GM12892 (cell line): ENCODE data around the gene MYH9.

Source experiments
- POLR2A ChIP-seq: IDR thresholded peaks from 2 replicates; pipeline ENCODE4 v1.6.1; 2011; ENCODE audit warnings: low read depth, low read length, control low read depth
- POLR2AphosphoS5 ChIP-seq: IDR thresholded peaks from 2 replicates; pipeline ENCODE4 v1.6.1; 2011; ENCODE audit warnings: low read depth, low read length, control low read depth
- TAF1 ChIP-seq: IDR thresholded peaks from 2 replicates; pipeline ENCODE4 v1.6.1; 2011; ENCODE audit warnings: low read depth, mild to moderate bottlenecking, control low read depth, low read length, borderline replicate concordance

DNA sequence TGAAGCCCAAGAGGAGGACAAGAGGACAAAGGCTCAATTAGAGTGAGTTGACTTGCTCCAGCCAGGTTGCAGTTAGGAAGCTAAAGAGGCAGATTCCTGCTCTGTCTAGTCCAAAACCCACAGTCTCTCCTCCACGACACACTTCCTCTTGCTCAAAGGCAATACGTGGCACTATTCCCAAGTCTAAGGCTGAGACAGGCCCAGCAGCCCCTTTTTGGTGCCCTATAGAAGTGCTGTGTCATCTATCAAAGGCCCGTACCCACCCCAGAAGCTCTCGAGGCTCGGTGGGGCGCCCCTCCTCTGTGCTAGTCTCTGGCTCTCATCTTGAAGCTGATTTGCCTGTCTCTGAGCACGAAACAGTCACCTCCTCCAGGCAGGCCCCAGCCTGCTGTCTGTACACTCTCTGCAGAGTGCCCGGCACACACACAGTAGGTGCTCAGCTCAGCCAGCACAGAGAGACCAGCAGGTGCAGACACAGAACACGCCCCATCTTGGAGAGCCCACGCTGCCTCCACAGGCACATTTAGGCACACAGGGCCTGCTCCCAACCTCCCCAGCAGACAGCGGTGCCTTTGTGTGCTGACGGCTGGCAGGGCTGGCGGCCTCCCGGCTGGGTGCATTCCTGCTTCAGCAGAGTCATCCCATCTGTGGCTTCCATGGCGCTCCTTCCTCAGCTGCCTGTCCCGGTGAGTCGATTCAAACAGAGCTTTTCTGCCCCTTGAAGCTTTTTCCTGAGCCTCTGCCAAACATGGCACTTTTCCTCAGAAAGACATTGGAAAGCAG lies 52.8 kb downstream of the MYH9 start:
- TF ChIP-seq TAF1 (no peak), POLR2A (peak; percentile 46; the same call in 1 of the 2 replicates), POLR2AphosphoS5 (no peak)
